SK-N-SH (cell line): ENCODE data around the gene CUBN. TPM values are rescaled to one million over a fixed set of nuclear protein-coding genes. Genes with fewer than 3 reads are reported as not detected.

Experiments used
- CTCF ChIA-PET: fragments of 300-600, 350-600 bp; formaldehyde crosslinking; extraction: SDS; loops from one replicate; lab custom pipeline; 2021; lab: Yijun Ruan, JAX
- POLR2A ChIA-PET: fragments of 350-600 bp; sonication (Branson Sonifier 250); formaldehyde crosslinking; extraction: SDS; loops from one replicate; lab custom pipeline; 2020; ENCODE audit warnings: antibody characterized with exemption, inconsistent platforms; lab: Yijun Ruan, JAX
- DNase-seq: peaks from one replicate; pipeline ENCODE4 v3.0.0; 2012
- H2AFZ ChIP-seq: fragments of 200-600 bp; sonication (generic); 2 replicates; pipeline ENCODE4 v1.8.1; 2016; ENCODE audit warnings: antibody characterized with exemption, mild to moderate bottlenecking, low read depth
- H3F3A ChIP-seq: fragments of 200-600 bp; sonication (generic); replicated peaks from 2 replicates; pipeline ENCODE3; 2016; ENCODE audit warnings: antibody characterized with exemption, mild to moderate bottlenecking; ENCODE audit not compliant: insufficient read depth
- H3K27ac ChIP-seq, 2 experiments: fragments of 200-500 bp in 1 of 2; fragments of 200-600 bp in 1 of 2; sonication (Bioruptor generic) in 1 of 2; sonication (generic), shearing (Covaris generic) in 1 of 2; 2 replicates each; pipeline versions ENCODE4 v1.5.1 to v1.6.1; 2014 to 2016; ENCODE audit warnings: low read depth in 2 of 2, inconsistent platforms in 1 of 2, low read length in 1 of 2, mild to moderate bottlenecking in 1 of 2, mixed read lengths in 1 of 2
- H3K27me3 ChIP-seq: fragments of 200-600 bp; sonication (generic), shearing (Covaris generic); 2 replicates; pipeline ENCODE4 v1.6.1; 2016; ENCODE audit warnings: mixed run types; ENCODE audit not compliant: insufficient read depth
- H3K36me3 ChIP-seq, 2 experiments: fragments of 200-500 bp in 1 of 2; fragments of 200-600 bp in 1 of 2; sonication (Bioruptor generic) in 1 of 2; sonication (generic) in 1 of 2; replicated peaks in 1 of 2; 2 replicates each; pipeline versions ENCODE3 to v1.5.1; 2014 to 2016; ENCODE audit warnings: low read length in 1 of 2, mild to moderate bottlenecking in 1 of 2; ENCODE audit not compliant: insufficient read depth in 2 of 2, control insufficient read depth in 1 of 2
- H3K4me1 ChIP-seq, 2 experiments: fragments of 200-500 bp in 1 of 2; fragments of 200-600 bp in 1 of 2; sonication (Bioruptor generic) in 1 of 2; sonication (generic), shearing (Covaris generic) in 1 of 2; 2 replicates each; pipeline versions ENCODE4 v1.5.1 to v1.6.1; 2014 to 2016; ENCODE audit warnings: low read depth in 1 of 2, low read length in 1 of 2, mixed run types in 1 of 2; ENCODE audit not compliant: insufficient read depth in 2 of 2, control insufficient read depth in 1 of 2
- H3K4me2 ChIP-seq: fragments of 200-600 bp; sonication (generic), shearing (Covaris generic); 2 replicates; pipeline ENCODE4 v1.6.1; 2017; ENCODE audit warnings: mixed run types
- H3K4me3 ChIP-seq, 2 experiments: fragments of 200-500 bp in 1 of 2; fragments of 200-600 bp in 1 of 2; sonication (Bioruptor generic) in 1 of 2; sonication (generic), shearing (Covaris generic) in 1 of 2; 2 replicates each; pipeline versions ENCODE4 v1.5.1 to v1.8.1; 2014 to 2016; ENCODE audit warnings: low read depth in 2 of 2, inconsistent platforms in 1 of 2, low read length in 1 of 2, mild to moderate bottlenecking in 1 of 2, mixed read lengths in 1 of 2, moderate library complexity in 1 of 2
- H3K79me2 ChIP-seq: fragments of 200-600 bp; sonication (generic); 2 replicates; pipeline ENCODE4 v1.8.1; 2017; ENCODE audit warnings: mild to moderate bottlenecking; ENCODE audit not compliant: insufficient read depth
- H3K9ac ChIP-seq: fragments of 200-600 bp; sonication (generic); 2 replicates; pipeline ENCODE4 v1.6.1; 2017; ENCODE audit warnings: mixed run types
- H3K9me2 ChIP-seq: fragments of 200-600 bp; sonication (generic); 2 replicates; pipeline ENCODE4 v1.6.1; 2017; ENCODE audit warnings: mixed run types
- H3K9me3 ChIP-seq: fragments of 200-600 bp; sonication (generic); 2 replicates; pipeline ENCODE4 v1.6.1; 2017; ENCODE audit warnings: mixed run types, mild to moderate bottlenecking, moderate library complexity
- H4K20me1 ChIP-seq: fragments of 200-600 bp; sonication (generic); 2 replicates; pipeline ENCODE4 v1.6.1; 2017; ENCODE audit warnings: mild to moderate bottlenecking, mixed run types; ENCODE audit not compliant: insufficient read depth
- CHD2 ChIP-seq: fragments of 150-350 bp; IDR thresholded peaks from 2 replicates; pipeline ENCODE4 v1.6.1; 2018; ENCODE audit warnings: low read length; ENCODE audit not compliant: partially characterized antibody
- ELF1 ChIP-seq: IDR thresholded peaks from 2 replicates; pipeline ENCODE4 v1.4.0; 2012
- EP300 ChIP-seq, 2 experiments: IDR thresholded peaks; 2 replicates each; pipeline versions ENCODE4 v1.4.0 to v1.6.1; 2012; ENCODE audit warnings: borderline replicate concordance in 1 of 2, low read depth in 1 of 2, low read length in 1 of 2
- FOSL2 ChIP-seq: IDR thresholded peaks from 2 replicates; pipeline ENCODE4 v1.4.0; 2012; ENCODE audit warnings: low read depth, mild to moderate bottlenecking, moderate library complexity, borderline replicate concordance
- FOXJ3 ChIP-seq: sonication (generic); formaldehyde crosslinking; IDR thresholded peaks from 2 replicates; pipeline ENCODE4 v1.5.1; 2020; ENCODE audit warnings: mild to moderate bottlenecking, missing genetic modification reagents
- FOXM1 ChIP-seq: IDR thresholded peaks from 2 replicates; pipeline ENCODE4 v1.4.0; 2012; ENCODE audit warnings: low read depth, mild to moderate bottlenecking
- GABPA ChIP-seq: IDR thresholded peaks from 2 replicates; pipeline ENCODE4 v1.4.0; 2012; ENCODE audit warnings: low read depth, mild to moderate bottlenecking
- GATA2 ChIP-seq: sonication (generic); formaldehyde crosslinking; IDR thresholded peaks from 2 replicates; pipeline ENCODE4 v1.5.0; 2020; ENCODE audit warnings: mild to moderate bottlenecking, missing genetic modification reagents
- JUND ChIP-seq: IDR thresholded peaks from 2 replicates; pipeline ENCODE4 v1.4.0; 2012
- NFIC ChIP-seq: IDR thresholded peaks from 2 replicates; pipeline ENCODE4 v1.4.0; 2012; ENCODE audit warnings: borderline replicate concordance
- NRF1 ChIP-seq: IDR thresholded peaks from 2 replicates; pipeline ENCODE4 v1.6.1; 2012; ENCODE audit warnings: low read depth, mild to moderate bottlenecking, low read length
- POLR2AphosphoS5 ChIP-seq: IDR thresholded peaks from 2 replicates; pipeline ENCODE4 v1.6.1; 2012; ENCODE audit warnings: low read depth, low read length
- RAD21 ChIP-seq: IDR thresholded peaks from 2 replicates; pipeline ENCODE4 v1.6.1; 2012; ENCODE audit warnings: mild to moderate bottlenecking, low read length
- SIN3A ChIP-seq: IDR thresholded peaks from 2 replicates; pipeline ENCODE4 v1.6.1; 2012; ENCODE audit warnings: low read depth, mild to moderate bottlenecking, low read length, moderate library complexity, borderline replicate concordance
- SMC3 ChIP-seq: IDR thresholded peaks from 2 replicates; pipeline ENCODE4 v1.6.1; 2012; ENCODE audit warnings: low read depth, low read length, improper control_type of control experiment
- TAF1 ChIP-seq: IDR thresholded peaks from 2 replicates; pipeline ENCODE4 v1.6.1; 2012; ENCODE audit warnings: low read depth, mild to moderate bottlenecking, low read length, moderate library complexity, borderline replicate concordance
- TCF12 ChIP-seq: IDR thresholded peaks from 2 replicates; pipeline ENCODE4 v1.4.0; 2012
- TEAD4 ChIP-seq: IDR thresholded peaks from 2 replicates; pipeline ENCODE4 v1.4.0; 2012; ENCODE audit warnings: mild to moderate bottlenecking, borderline replicate concordance; ENCODE audit not compliant: insufficient read depth
- USF2 ChIP-seq: fragments of 150-350 bp; IDR thresholded peaks from 2 replicates; pipeline ENCODE4 v1.6.1; 2017; ENCODE audit warnings: antibody characterized with exemption, low read length, low read depth, borderline replicate concordance
- ZBTB33 ChIP-seq: IDR thresholded peaks from 2 replicates; pipeline ENCODE4 v1.4.0; 2012; ENCODE audit warnings: low read depth, borderline replicate concordance
- WGBS: methylation state at CpG from one replicate; pipeline ENCODE4 v1.1.6; 2017; ENCODE audit warnings: low lambda C conversion rate; 5-methylcytosine and 5-hydroxymethylcytosine counted together
- polyA plus RNA-seq, 3 experiments: library from polyadenylated mRNA; depleted of rRNA; stranded (reverse); fragments of >200 nt; gene quantifications; 2 replicates each; pipeline ENCODE4 v1.2.3, GENCODE V29; 2012

Gene CUBN
- polyA plus RNA-seq, 1 of the 3 experiments (the other 2 are of a cell fraction) = 2.4 TPM

GRCh38 chr10:16883084-16883483 lies 246.5 kb downstream of the CUBN start:
- H3K27ac ChIP-seq = no peak overlapping the region
- ChIA-PET POLR2A (no interaction called here), CTCF (interaction anchor here (0.8 to 1.5 kb wide), 3 partner anchors 14 to 347 kb away, joined by 3 read pairs; no protein-coding TSS in a partner anchor)
- TF ChIP-seq NFIC (no peak), NRF1 (no peak), SIN3A (no peak), USF2 (no peak), CHD2 (no peak), FOXJ3 (CRISPR knock-in tag) (no peak), TEAD4 (no peak), GABPA (no peak), SMC3 (no peak), POLR2AphosphoS5 (no peak), ZBTB33 (no peak)
- no peak for DNase-seq
- peaks cover 17% of the 10 kb centered on the region for H3F3A ChIP-seq
- H4K20me1 ChIP-seq = no peaks in the 10 kb centered on the region
- H3K36me3 ChIP-seq = no peaks in the 10 kb centered on the region
- no peak overlapping the region for H3K9ac ChIP-seq
- no peak overlapping the region for H3K4me3 ChIP-seq
- H3K4me2 ChIP-seq = no peak overlapping the region
- no peaks in the 10 kb centered on the region for H3K9me3 ChIP-seq
- WGBS = 95% methylated on average over 4 of the region's 4 CpGs
- H3K79me2 ChIP-seq = no peaks in the 10 kb centered on the region
- no peaks in the 10 kb centered on the region for H3K27me3 ChIP-seq
- peaks cover 0 to 14% of the 10 kb centered on the region in 2 experiments for H3K4me1 ChIP-seq
- no peaks in the 10 kb centered on the region for H3K9me2 ChIP-seq
- H2AFZ ChIP-seq = no peak overlapping the region

GRCh38 chr10:16870331-16870730 lies 259.3 kb downstream of the CUBN start:
- Histone ChIP-seq H3K4me1 (peaks cover 29 to 31% of the 10 kb centered on the region in 2 experiments; a peak in 3 of 4 replicates), H3K4me3 (no peak overlapping the region), H4K20me1 (no peaks in the 10 kb centered on the region), H3K9me2 (no peaks in the 10 kb centered on the region), H3K27ac (no peak overlapping the region), H3K36me3 (no peaks in the 10 kb centered on the region), H3K27me3 (no peaks in the 10 kb centered on the region), H3K9me3 (no peaks in the 10 kb centered on the region), H3F3A (peaks cover 28% of the 10 kb centered on the region), H3K4me2 (no peak overlapping the region), H3K79me2 (no peaks in the 10 kb centered on the region), H3K9ac (no peak overlapping the region), H2AFZ (no peak overlapping the region)
- DNase-seq = no peak
- ChIA-PET POLR2A (no interaction called here), CTCF (interaction anchor here (0.9 to 1.6 kb wide), 4 partner anchors 9 to 360 kb away, joined by 3 to 7 read pairs (median 3); no protein-coding TSS in a partner anchor)
- 90% methylated on average over 3 of the region's 3 CpGs for WGBS
- TF ChIP-seq TCF12 = no peak
- no peak for TF ChIP-seq RAD21
- TF ChIP-seq FOSL2 = no peak
- no peak for TF ChIP-seq ELF1
- TF ChIP-seq FOXJ3 (CRISPR knock-in tag) = no peak
- TF ChIP-seq GABPA = no peak
- TF ChIP-seq GATA2 (CRISPR knock-in tag) = no peak
- TF ChIP-seq JUND = no peak
- no peak for TF ChIP-seq SIN3A
- no peak for TF ChIP-seq NRF1
- no peak for TF ChIP-seq POLR2AphosphoS5
- no peak for TF ChIP-seq EP300 (IDR thresholded peaks at IDR 0.05; ENCODE audit: borderline replicate concordance in 1 of 2, low read depth in 1 of 2, low read length in 1 of 2)
- TF ChIP-seq TAF1 = no peak
- no peak for TF ChIP-seq TEAD4
- no peak for TF ChIP-seq SMC3
- TF ChIP-seq ZBTB33 = no peak
- no peak for TF ChIP-seq FOXM1
